IMR-90 (cell line): ENCODE results near the gene C14orf180. TPM values are rescaled to one million over a fixed set of nuclear protein-coding genes. Genes with fewer than 3 reads are reported as not detected.

Experiments
- ATAC-seq: fragments of 200-7000 bp; cut with Tn5 transposase; 2 replicates; pipeline ENCODE4 v1.9.1; 2020; ENCODE audit warnings: low read depth, mild to moderate bottlenecking, moderate library complexity
- BruUV-seq: library from RNA; stranded (reverse); fragments of 400-500 nt; replicated peaks from 2 replicates; lab custom pipeline; 2021; lab: Mats Ljungman, UMichigan
- CTCF ChIA-PET: fragments of 300-600 bp; formaldehyde crosslinking; extraction: SDS; loops from one replicate; lab custom pipeline; 2021; ENCODE audit warnings: antibody characterized with exemption; lab: Yijun Ruan, JAX
- POLR2A ChIA-PET: fragments of 300-600 bp; sonication (Branson Sonifier 250); formaldehyde crosslinking; loops from one replicate; lab custom pipeline; 2022; ENCODE audit warnings: antibody characterized with exemption; ENCODE audit not compliant: unreplicated experiment; lab: Charles Lee
- DNase-seq: peaks from one replicate; pipeline ENCODE4 v3.0.0; 2013
- H2AFZ ChIP-seq: replicated peaks from 2 replicates; pipeline ENCODE3; 2013; ENCODE audit warnings: low read length, mild to moderate bottlenecking; ENCODE audit not compliant: poor library complexity
- H2AK5ac ChIP-seq: 2 replicates; pipeline ENCODE4 v1.6.1; 2013; ENCODE audit warnings: low read depth, low read length, inconsistent platforms
- H2AK9ac ChIP-seq: replicated peaks from 2 replicates; pipeline ENCODE3; 2013; ENCODE audit warnings: mild to moderate bottlenecking, low read depth, low read length, moderate library complexity; ENCODE audit not compliant: poor library complexity
- H2BK120ac ChIP-seq: 2 replicates; pipeline ENCODE4 v1.6.1; 2013; ENCODE audit warnings: low read depth, low read length, inconsistent platforms
- H2BK15ac ChIP-seq: 3 replicates; pipeline ENCODE4 v1.6.1; 2013; ENCODE audit warnings: low read depth, low read length, inconsistent platforms
- H2BK20ac ChIP-seq: 2 replicates; pipeline ENCODE4 v1.6.1; 2013; ENCODE audit warnings: low read depth, mild to moderate bottlenecking, inconsistent platforms, low read length, moderate library complexity
- H2BK5ac ChIP-seq: 2 replicates; pipeline ENCODE4 v1.6.1; 2013; ENCODE audit warnings: mild to moderate bottlenecking, low read depth, low read length, inconsistent platforms; ENCODE audit not compliant: poor library complexity, severe bottlenecking
- H3K14ac ChIP-seq: replicated peaks from 2 replicates; pipeline ENCODE4 v1.6.1; 2013; ENCODE audit warnings: low read depth, low read length, inconsistent platforms
- H3K18ac ChIP-seq: 2 replicates; pipeline ENCODE4 v1.6.1; 2013; ENCODE audit warnings: low read depth, low read length, control low read depth
- H3K23ac ChIP-seq: 2 replicates; pipeline ENCODE4 v1.6.1; 2013; ENCODE audit warnings: low read depth, low read length, inconsistent platforms
- H3K27ac ChIP-seq: 2 replicates; pipeline ENCODE4 v1.5.1; 2013; ENCODE audit warnings: mild to moderate bottlenecking, control low read depth, low read length; ENCODE audit not compliant: insufficient read depth
- H3K27me3 ChIP-seq: 2 replicates; pipeline ENCODE4 v1.6.1; 2013; ENCODE audit warnings: low read length; ENCODE audit not compliant: control insufficient read depth, insufficient read depth
- H3K36me3 ChIP-seq: 2 replicates; pipeline ENCODE4 v1.6.1; 2013; ENCODE audit warnings: low read length, mixed read lengths; ENCODE audit not compliant: control insufficient read depth, insufficient read depth
- H3K4ac ChIP-seq: 2 replicates; pipeline ENCODE4 v1.6.1; 2013; ENCODE audit warnings: low read depth, low read length, inconsistent platforms
- H3K4me1 ChIP-seq: 2 replicates; pipeline ENCODE4 v1.6.1; 2013; ENCODE audit warnings: low read length, mixed read lengths; ENCODE audit not compliant: control insufficient read depth, insufficient read depth
- H3K4me2 ChIP-seq: 2 replicates; pipeline ENCODE4 v1.6.1; 2013; ENCODE audit warnings: low read depth, mild to moderate bottlenecking, control low read depth, low read length, moderate library complexity
- H3K4me3 ChIP-seq: 2 replicates; pipeline ENCODE4 v1.5.1; 2013; ENCODE audit warnings: low read depth, mild to moderate bottlenecking, control low read depth, low read length, moderate library complexity; ENCODE audit not compliant: insufficient read depth
- H3K56ac ChIP-seq: 2 replicates; pipeline ENCODE4 v1.6.1; 2013; ENCODE audit warnings: low read length, inconsistent platforms; ENCODE audit not compliant: insufficient read depth; ENCODE audit errors: extremely low read depth
- H3K79me1 ChIP-seq, 2 experiments: 2 replicates each; pipeline ENCODE4 v1.6.1; 2013; ENCODE audit warnings: low read length in 2 of 2, inconsistent platforms in 1 of 2, low read depth in 1 of 2
- H3K9ac ChIP-seq: 2 replicates; pipeline ENCODE4 v1.6.1; 2013; ENCODE audit warnings: low read depth, low read length, control low read depth
- H3K9me1 ChIP-seq: 2 replicates; pipeline ENCODE4 v1.6.1; 2013; ENCODE audit warnings: low read length, inconsistent platforms; ENCODE audit not compliant: insufficient read depth
- H3K9me3 ChIP-seq: 2 replicates; pipeline ENCODE4 v1.6.1; 2013; ENCODE audit warnings: low read length; ENCODE audit not compliant: control insufficient read depth, insufficient read depth
- H4K20me1 ChIP-seq: 2 replicates; pipeline ENCODE4 v1.6.1; 2013; ENCODE audit warnings: low read length, inconsistent platforms; ENCODE audit not compliant: insufficient read depth
- H4K5ac ChIP-seq: 2 replicates; pipeline ENCODE4 v1.6.1; 2013; ENCODE audit warnings: mild to moderate bottlenecking, low read depth, low read length, control low read depth
- H4K8ac ChIP-seq, 2 experiments: 2 replicates each; pipeline ENCODE4 v1.6.1; 2013; ENCODE audit warnings: low read depth in 2 of 2, low read length in 2 of 2, control low read depth in 1 of 2, inconsistent platforms in 1 of 2
- H4K91ac ChIP-seq: 2 replicates; pipeline ENCODE4 v1.6.1; 2013; ENCODE audit warnings: low read depth, low read length, inconsistent platforms; ENCODE audit not compliant: insufficient read depth
- BHLHE40 ChIP-seq: fragments of 150-350 bp; IDR thresholded peaks from 2 replicates; pipeline ENCODE4 v1.6.1; 2016; ENCODE audit warnings: mild to moderate bottlenecking, low read depth, low read length
- WGBS, 2 experiments: methylation state at CpG; one replicate each; pipeline versions ENCODE4 v1.1.5 to v1.1.7; 2013; ENCODE audit warnings: missing lambda C conversion rate in 2 of 2; ENCODE audit not compliant: insufficient read length in 1 of 2; ENCODE audit errors: extremely low coverage in 2 of 2; 5-methylcytosine and 5-hydroxymethylcytosine counted together
- dilution Hi-C: fragments of 300-500 bp; cut with HindIII; formaldehyde crosslinking; loops from one replicate; pipeline ENCODE4 v1.14.3; 2018; ENCODE audit warnings: low sequenced_read_pairs; ENCODE audit not compliant: unreplicated experiment
- in situ Hi-C: fragments of 300-500 bp; cut with MboI; formaldehyde crosslinking; loops from 3 replicates; pipeline ENCODE4 v1.14.3; 2019; ENCODE audit warnings: low sequenced_read_pairs, inconsistent platforms, mixed read lengths
- intact Hi-C: fragments of 100-400 bp; cut with micrococcal nuclease; formaldehyde crosslinking; loops from 2 replicates; pipeline ENCODE4 v1.10.0; 2022
- polyA plus RNA-seq, 3 experiments: library from polyadenylated mRNA; depleted of rRNA; stranded (reverse); fragments of >200 nt; gene quantifications; 2 replicates each; pipeline ENCODE4 v1.2.3, GENCODE V29; 2012; ENCODE audit warnings: low replicate concordance in 1 of 3
- total RNA-seq: library from RNA; depleted of rRNA; stranded (reverse); fragments of >200 nt; gene quantifications from 2 replicates; pipeline ENCODE4 v1.2.3, GENCODE V29; 2012

Gene C14orf180
- total and polyA plus RNA-seq, 2 of the 4 experiments (the other 2 are of a cell fraction): not detected

GRCh38 chr14:104545151-104545941, 34.2 kb upstream of the C14orf180 start:
- Histone ChIP-seq H4K20me1 (no peaks in the 10 kb centered on the region), H3K4me2 (no peak overlapping the region), H3K4me1 (no peaks in the 10 kb centered on the region), H3K9me3 (no peaks in the 10 kb centered on the region), H3K23ac (no peak overlapping the region), H2BK5ac (no peak overlapping the region), H4K8ac (no peak overlapping the region), H4K91ac (no peak overlapping the region), H3K9ac (no peak overlapping the region), H2AK9ac (no peak overlapping the region), H3K27ac (no peak overlapping the region), H3K79me1 (no peaks in the 10 kb centered on the region), H4K5ac (no peak overlapping the region), H3K27me3 (peaks cover 4% of the 10 kb centered on the region; the same call in 1 of the 2 replicates), H2AK5ac (no peak overlapping the region), H2AFZ (no peak overlapping the region), H3K18ac (no peak overlapping the region), H3K4ac (no peak overlapping the region), H3K36me3 (no peaks in the 10 kb centered on the region), H2BK120ac (no peak overlapping the region), H3K56ac (no peak overlapping the region), H3K4me3 (no peak overlapping the region), H3K14ac (no peak overlapping the region), H2BK15ac (no peak overlapping the region), H3K9me1 (no peaks in the 10 kb centered on the region), H2BK20ac (no peak overlapping the region)
- no TSS peak for BruUV-seq
- in situ Hi-C loops: no loop called here
- ATAC-seq (no peak), DNase-seq (no peak)
- intact Hi-C loops: no loop called here
- TF ChIP-seq BHLHE40: no peak
- POLR2A ChIA-PET: no interaction called here
- CTCF ChIA-PET: no interaction called here
- dilution Hi-C loops: no loop called here
- WGBS, 2 experiments: 28% methylated on average over 4 of the region's 32 CpGs; no CpG with 5 or more reads in 1 of the 2 experiments
